ENCODE measurements around the gene DTD2.

DNA sequence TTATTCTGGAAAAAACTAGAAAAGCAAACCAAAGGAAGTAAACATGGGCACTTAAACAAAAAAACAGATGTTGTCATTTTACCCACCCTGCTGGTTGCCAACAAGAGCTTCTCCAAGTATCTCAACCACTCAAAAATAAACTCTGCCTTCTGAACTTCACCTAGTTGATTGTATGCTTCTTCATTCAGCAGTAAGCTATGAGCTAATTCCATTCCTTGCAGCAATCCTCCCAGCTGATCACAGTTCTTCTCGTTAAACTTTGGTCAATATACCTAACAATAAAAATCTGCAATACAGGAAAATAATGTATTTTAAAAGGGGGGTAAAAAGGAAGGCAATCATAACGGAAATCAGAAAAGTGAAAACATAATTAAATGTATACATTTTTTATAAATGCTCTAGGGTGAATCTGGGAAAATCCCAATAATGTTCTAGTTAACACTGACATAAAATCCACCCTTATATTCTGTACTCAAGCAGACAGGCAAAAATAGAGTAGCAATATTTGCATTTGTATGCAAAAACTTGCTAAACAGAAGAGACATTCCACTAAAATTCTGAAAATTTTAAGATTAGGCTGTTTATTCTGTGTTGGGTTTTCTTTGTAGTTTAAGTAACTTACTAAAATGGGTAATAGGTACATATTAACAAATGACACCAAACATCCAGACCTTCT is 54.4 kb downstream of the DTD2 start:
- TF ChIP-seq, protein P1, sequence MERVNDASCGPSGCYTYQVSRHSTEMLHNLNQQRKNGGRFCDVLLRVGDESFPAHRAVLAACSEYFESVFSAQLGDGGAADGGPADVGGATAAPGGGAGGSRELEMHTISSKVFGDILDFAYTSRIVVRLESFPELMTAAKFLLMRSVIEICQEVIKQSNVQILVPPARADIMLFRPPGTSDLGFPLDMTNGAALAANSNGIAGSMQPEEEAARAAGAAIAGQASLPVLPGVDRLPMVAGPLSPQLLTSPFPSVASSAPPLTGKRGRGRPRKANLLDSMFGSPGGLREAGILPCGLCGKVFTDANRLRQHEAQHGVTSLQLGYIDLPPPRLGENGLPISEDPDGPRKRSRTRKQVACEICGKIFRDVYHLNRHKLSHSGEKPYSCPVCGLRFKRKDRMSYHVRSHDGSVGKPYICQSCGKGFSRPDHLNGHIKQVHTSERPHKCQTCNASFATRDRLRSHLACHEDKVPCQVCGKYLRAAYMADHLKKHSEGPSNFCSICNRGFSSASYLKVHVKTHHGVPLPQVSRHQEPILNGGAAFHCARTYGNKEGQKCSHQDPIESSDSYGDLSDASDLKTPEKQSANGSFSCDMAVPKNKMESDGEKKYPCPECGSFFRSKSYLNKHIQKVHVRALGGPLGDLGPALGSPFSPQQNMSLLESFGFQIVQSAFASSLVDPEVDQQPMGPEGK (CRISPR knock-in tag; IDR thresholded peaks at IDR 0.05; ENCODE audit: borderline replicate concordance) = no peak
- TF ChIP-seq OSR1 (CRISPR knock-in tag; IDR thresholded peaks at IDR 0.05) = no peak
- TF ChIP-seq ARNTL (CRISPR knock-in tag; IDR thresholded peaks at IDR 0.05; ENCODE audit: borderline replicate concordance, low read depth) = no peak
- no peak for TF ChIP-seq BACH2 (CRISPR knock-in tag; IDR thresholded peaks at IDR 0.05; ENCODE audit: borderline replicate concordance)
- no peak for TF ChIP-seq ZFP30 (CRISPR knock-in tag; IDR thresholded peaks at IDR 0.05)
- TF ChIP-seq, protein P2, sequence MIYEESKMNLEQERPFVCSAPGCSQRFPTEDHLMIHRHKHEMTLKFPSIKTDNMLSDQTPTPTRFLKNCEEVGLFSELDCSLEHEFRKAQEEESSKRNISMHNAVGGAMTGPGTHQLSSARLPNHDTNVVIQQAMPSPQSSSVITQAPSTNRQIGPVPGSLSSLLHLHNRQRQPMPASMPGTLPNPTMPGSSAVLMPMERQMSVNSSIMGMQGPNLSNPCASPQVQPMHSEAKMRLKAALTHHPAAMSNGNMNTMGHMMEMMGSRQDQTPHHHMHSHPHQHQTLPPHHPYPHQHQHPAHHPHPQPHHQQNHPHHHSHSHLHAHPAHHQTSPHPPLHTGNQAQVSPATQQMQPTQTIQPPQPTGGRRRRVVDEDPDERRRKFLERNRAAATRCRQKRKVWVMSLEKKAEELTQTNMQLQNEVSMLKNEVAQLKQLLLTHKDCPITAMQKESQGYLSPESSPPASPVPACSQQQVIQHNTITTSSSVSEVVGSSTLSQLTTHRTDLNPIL (CRISPR knock-in tag; IDR thresholded peaks at IDR 0.05; ENCODE audit: low read depth) = no peak
- no peak for TF ChIP-seq ZFP3 (CRISPR knock-in tag; IDR thresholded peaks at IDR 0.05)
- no peak for TF ChIP-seq RARB (CRISPR knock-in tag; IDR thresholded peaks at IDR 0.05)
- TF ChIP-seq TCF4 (CRISPR knock-in tag; IDR thresholded peaks at IDR 0.05; ENCODE audit: borderline replicate concordance) = no peak
- no peak for TF ChIP-seq ZNF8 (CRISPR knock-in tag; IDR thresholded peaks at IDR 0.05)
- no peak for TF ChIP-seq SNAI2 (CRISPR knock-in tag; IDR thresholded peaks at IDR 0.05)
- TF ChIP-seq GLIS3 (CRISPR knock-in tag; IDR thresholded peaks at IDR 0.05) = no peak
